B cell (primary cell): Measurements from ENCODE around the gene SPPL2B. TPM values are rescaled to one million over a fixed set of nuclear protein-coding genes. Genes with fewer than 3 reads are reported as not detected.

Experiments
- ATAC-seq: fragments of 200-7000 bp; cut with Tn5 transposase; one replicate; pipeline ENCODE4 v1.10.0; 2021; ENCODE audit warnings: low read depth, mild to moderate bottlenecking, moderate number of reproducible peaks, moderate library complexity
- CTCF ChIA-PET: fragments of 350-600 bp; sonication (Branson Sonifier 250); formaldehyde crosslinking; loops from one replicate; lab custom pipeline; 2021; ENCODE audit warnings: antibody characterized with exemption, inconsistent platforms; lab: Charles Lee
- POLR2A ChIA-PET: fragments of 350-600 bp; sonication (Branson Sonifier 250); formaldehyde crosslinking; loops from one replicate; lab custom pipeline; 2021; ENCODE audit warnings: antibody characterized with exemption; lab: Charles Lee
- DNase-seq: peaks from one replicate; pipeline ENCODE4 v3.0.0; 2013
- H2AFZ ChIP-seq: 2 replicates; pipeline ENCODE4 v1.6.1; 2012; ENCODE audit warnings: mild to moderate bottlenecking, low read depth, low read length; ENCODE audit not compliant: insufficient read depth, poor library complexity, severe bottlenecking
- H3K27ac ChIP-seq, 2 donors: 1 replicate in 1 of 2; 2 replicates in 1 of 2; pipeline ENCODE4 v1.5.1; 2012 to 2013; ENCODE audit warnings: low read length in 2 of 2, mild to moderate bottlenecking in 2 of 2, moderate library complexity in 1 of 2
- H3K27me3 ChIP-seq, 4 experiments: fragments of 200-600 bp in 1 of 4; sonication (generic) in 1 of 4; replicated peaks in 1 of 4; 1 replicate in 2 of 4; 2 replicates in 2 of 4; pipeline versions ENCODE4 v1.6.1 to v1.7.0; 2013 to 2016; ENCODE audit warnings: low read length in 3 of 4, mild to moderate bottlenecking in 2 of 4, mixed read lengths in 1 of 4, moderate library complexity in 1 of 4; ENCODE audit not compliant: insufficient read depth in 4 of 4, control insufficient read depth in 3 of 4; ENCODE audit errors: control extremely low read depth in 1 of 4
- H3K36me3 ChIP-seq, 2 experiments: replicated peaks in 1 of 2; 1 replicate in 1 of 2; 2 replicates in 1 of 2; pipeline versions ENCODE4 v1.6.1 to v1.7.1; 2013; ENCODE audit warnings: low read length in 1 of 2; ENCODE audit not compliant: insufficient read depth in 2 of 2, control insufficient read depth in 1 of 2; ENCODE audit errors: control extremely low read depth in 1 of 2, extremely low read depth in 1 of 2
- H3K4me1 ChIP-seq, 2 donors: fragments of 200-600 bp in 1 of 2; sonication (generic) in 1 of 2; 1 replicate in 1 of 2; 2 replicates in 1 of 2; pipeline versions ENCODE4 v1.5.1 to v1.6.1; 2013 to 2017; ENCODE audit warnings: low read length in 2 of 2; ENCODE audit not compliant: control insufficient read depth in 2 of 2, insufficient read depth in 2 of 2
- H3K4me2 ChIP-seq: replicated peaks from 2 replicates; pipeline ENCODE3; 2012; ENCODE audit warnings: mild to moderate bottlenecking, low read depth, low read length; ENCODE audit not compliant: poor library complexity, severe bottlenecking
- H3K4me3 ChIP-seq, 5 experiments: fragments of 200-600 bp in 1 of 5; sonication (generic) in 1 of 5; 1 replicate in 3 of 5; 2 replicates in 2 of 5; pipeline versions ENCODE4 v1.5.1 to v1.7.0; 2011 to 2016; ENCODE audit warnings: low read length in 4 of 5, mild to moderate bottlenecking in 4 of 5, low read depth in 2 of 5, control low read depth in 1 of 5, moderate library complexity in 1 of 5; ENCODE audit not compliant: insufficient read depth in 1 of 5; ENCODE audit errors: control extremely low read depth in 1 of 5, extremely low read depth in 1 of 5
- H3K79me2 ChIP-seq: fragments of 200-600 bp; sonication (generic); one replicate; pipeline ENCODE4 v1.6.0; 2016; ENCODE audit warnings: low read length; ENCODE audit not compliant: control insufficient read depth, insufficient read depth
- H3K9ac ChIP-seq: fragments of 200-600 bp; sonication (generic); 2 replicates; pipeline ENCODE4 v1.6.1; 2017; ENCODE audit warnings: mild to moderate bottlenecking, low read length, moderate library complexity
- H3K9me3 ChIP-seq, 3 donors: one replicate each; pipeline versions ENCODE4 v1.6.1 to v1.7.1; 2013; ENCODE audit warnings: low read length in 2 of 3; ENCODE audit not compliant: control insufficient read depth in 2 of 3, insufficient read depth in 1 of 3; ENCODE audit errors: control extremely low read depth in 1 of 3
- H4K20me1 ChIP-seq: 2 replicates; pipeline ENCODE4 v1.6.0; 2012; ENCODE audit warnings: mild to moderate bottlenecking, low read length; ENCODE audit not compliant: insufficient read depth, control insufficient read depth, poor library complexity, severe bottlenecking
- H3K27ac Mint-ChIP-seq: one replicate; pipeline ENCODE4 v1.8.0; 2021; ENCODE audit warnings: mixed read lengths
- H3K27me3 Mint-ChIP-seq: one replicate; pipeline ENCODE4 v1.8.0; 2021; ENCODE audit warnings: mixed read lengths
- H3K4me1 Mint-ChIP-seq: one replicate; pipeline ENCODE4 v1.8.0; 2021; ENCODE audit warnings: mixed read lengths
- H3K4me3 Mint-ChIP-seq: one replicate; pipeline ENCODE4 v1.8.0; 2021; ENCODE audit warnings: mixed read lengths
- H3K9me3 Mint-ChIP-seq: one replicate; pipeline ENCODE4 v1.8.0; 2022; ENCODE audit warnings: mixed read lengths; ENCODE audit not compliant: insufficient read depth
- CTCF ChIP-seq: fragments of 200-600 bp; IDR thresholded peaks from one replicate; pipeline ENCODE4 v1.8.0; 2022; ENCODE audit warnings: antibody characterized with exemption, mild to moderate bottlenecking
- EZH2 ChIP-seq: IDR thresholded peaks from 2 replicates; pipeline ENCODE4 v1.6.1; 2012; ENCODE audit warnings: borderline replicate concordance, low read depth, mild to moderate bottlenecking, moderate library complexity, low read length; ENCODE audit not compliant: insufficient read depth, poor library complexity, severe bottlenecking
- whole genome bisulfite sequencing: methylation state at CpG from one replicate; pipeline ENCODE4 v1.1.5; 2013; ENCODE audit warnings: missing lambda C conversion rate; ENCODE audit not compliant: insufficient coverage; 5-methylcytosine and 5-hydroxymethylcytosine counted together
- intact Hi-C: fragments of 100-400 bp; cut with micrococcal nuclease; formaldehyde crosslinking; loops from one replicate; pipeline ENCODE4 v1.10.0; 2022
- polyA plus RNA-seq: library from polyadenylated mRNA; depleted of rRNA; stranded (reverse); fragments of >200 nt; gene quantifications from 2 replicates; pipeline ENCODE4 v1.2.3, GENCODE V29; 2012
- total RNA-seq, 2 donors: library from RNA; stranded (reverse); fragments of 120-200 nt in 1 of 2; gene quantifications; 1 replicate in 1 of 2; 2 replicates in 1 of 2; pipeline versions ENCODE4 v1.2.3 to v1.2.4, GENCODE V29; 2013 to 2022

Gene SPPL2B
- total and polyA plus RNA-seq, 2 donors (not counting 1 experiment from before 2014, with no cell fraction given), result 415 to 479 TPM

- DNase-seq, result no peak
- no peak overlapping the region for H3K27ac ChIP-seq
- Mint-ChIP-seq H3K4me1 (peaks cover 47% of the 10 kb centered on the region), H3K27ac (peak overlapping the region; percentile 87), H3K4me3 (peak overlapping the region; percentile 73), H3K27me3 (no peaks in the 10 kb centered on the region), H3K9me3 (peaks cover 2% of the 10 kb centered on the region)
- H2AFZ ChIP-seq, result no peak overlapping the region
- intact Hi-C loops, result no loop called here
- TF ChIP-seq EZH2, result no peak
- TF ChIP-seq CTCF, result no peak
- H3K27me3 ChIP-seq, result no peaks in the 10 kb centered on the region
- POLR2A ChIA-PET, result no interaction called here
- H4K20me1 ChIP-seq, result peaks cover 61% of the 10 kb centered on the region
- H3K4me3 ChIP-seq, result no peak overlapping the region
- H3K79me2 ChIP-seq, result peaks cover 73% of the 10 kb centered on the region
- peaks cover 31 to 35% of the 10 kb centered on the region in 2 donors for H3K4me1 ChIP-seq
- no peak for ATAC-seq
- H3K36me3 ChIP-seq, result peaks cover 0 to 50% of the 10 kb centered on the region in 2 experiments
- H3K4me2 ChIP-seq, result no peak overlapping the region
- CTCF ChIA-PET, result no interaction called here
- H3K9ac ChIP-seq, result no peak overlapping the region
- 95% methylated on average over 3 of the region's 3 CpGs for WGBS
- peaks cover 0 to 11% (median 0%) of the 10 kb centered on the region in 3 donors for H3K9me3 ChIP-seq
Observed at GRCh38 chr19:2335848-2336247, 7.4 kb downstream of the SPPL2B start.

GRCh38 chr19:2336528-2337328, 8.2 kb downstream of the SPPL2B start:
- Histone ChIP-seq H3K4me1 (peaks cover 22 to 26% of the 10 kb centered on the region in 2 donors), H2AFZ (no peak overlapping the region), H3K79me2 (peaks cover 64% of the 10 kb centered on the region), H4K20me1 (peaks cover 61% of the 10 kb centered on the region), H3K9me3 (peaks cover 0 to 11% (median 0%) of the 10 kb centered on the region in 3 donors), H3K27me3 (no peaks in the 10 kb centered on the region), H3K4me2 (no peak overlapping the region), H3K27ac (no peak overlapping the region), H3K36me3 (peaks cover 0 to 57% of the 10 kb centered on the region in 2 experiments), H3K4me3 (no peak overlapping the region), H3K9ac (no peak overlapping the region)
- no peak for DNase-seq
- peaks cover 2% of the 10 kb centered on the region for H3K9me3 Mint-ChIP-seq
- no peaks in the 10 kb centered on the region for H3K27me3 Mint-ChIP-seq
- H3K4me3 Mint-ChIP-seq, result peak overlapping the region; percentile 4
- ATAC-seq, result no peak
- CTCF ChIA-PET, result no interaction called here
- POLR2A ChIA-PET, result no interaction called here
- TF ChIP-seq CTCF (no peak), EZH2 (no peak)
- intact Hi-C loops, result no loop called here
- WGBS, result 85% methylated on average over 27 of the region's 33 CpGs
- H3K27ac Mint-ChIP-seq, result peak overlapping the region; percentile 87
- peaks cover 38% of the 10 kb centered on the region for H3K4me1 Mint-ChIP-seq
